HG03060 (cell line): ENCODE measurements around the gene CD69.
"Not testable (repeated sequence)": the region's sequence is repeated elsewhere in the genome, so short reads cannot be mapped to it uniquely, and the experiment has no call there.

Source experiments
- ATAC-seq: cut with Tn5 transposase; IDR thresholded peaks from one replicate; pipeline ENCODE4 v1.9.1; 2021; ENCODE audit warnings: low read depth, moderate number of reproducible peaks; ENCODE audit not compliant: unreplicated experiment

CD69 gene

DNA sequence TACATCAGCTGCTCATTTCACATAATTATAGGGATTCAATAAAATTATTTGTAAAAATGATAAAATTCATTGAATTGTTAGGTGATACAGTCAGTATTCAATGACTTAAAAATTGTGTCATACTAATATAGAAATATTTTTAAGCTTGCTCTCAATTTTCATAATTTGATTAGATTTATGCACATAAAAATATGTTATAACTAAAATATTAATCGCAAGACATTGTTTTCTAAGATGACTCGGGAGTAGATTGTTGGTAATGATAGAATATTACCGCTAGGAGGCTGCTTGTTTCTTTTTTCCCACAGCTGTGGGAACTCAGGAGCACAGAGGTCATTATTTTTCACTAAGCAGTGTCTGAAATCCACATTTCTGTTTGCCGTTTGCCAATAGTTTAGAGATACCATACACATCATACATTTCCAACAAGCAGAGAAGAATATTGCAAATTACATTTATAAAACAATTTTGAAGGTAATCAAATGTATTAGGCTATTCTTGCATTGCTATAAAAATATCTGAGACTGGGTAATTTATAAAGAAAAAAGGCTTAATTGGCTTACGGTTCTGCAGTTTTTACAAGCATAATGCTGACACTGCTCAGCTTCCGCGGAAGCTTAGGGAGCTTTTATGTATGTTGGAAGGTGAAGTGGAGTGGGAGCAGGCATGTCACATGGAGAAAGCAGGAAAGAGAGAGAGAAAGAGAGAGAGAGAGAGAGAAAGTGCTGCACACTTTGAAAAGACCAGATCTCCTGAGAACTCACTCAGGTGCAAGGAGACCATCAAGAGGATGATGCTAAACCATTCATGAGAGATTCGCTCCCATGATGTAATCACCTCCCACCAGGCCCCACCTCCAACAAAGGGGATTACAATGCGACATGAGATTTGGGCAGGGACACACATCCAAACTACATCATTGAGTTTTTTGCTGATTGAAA, 9.2 kb downstream of the CD69 start:
- no peak for ATAC-seq

DNA sequence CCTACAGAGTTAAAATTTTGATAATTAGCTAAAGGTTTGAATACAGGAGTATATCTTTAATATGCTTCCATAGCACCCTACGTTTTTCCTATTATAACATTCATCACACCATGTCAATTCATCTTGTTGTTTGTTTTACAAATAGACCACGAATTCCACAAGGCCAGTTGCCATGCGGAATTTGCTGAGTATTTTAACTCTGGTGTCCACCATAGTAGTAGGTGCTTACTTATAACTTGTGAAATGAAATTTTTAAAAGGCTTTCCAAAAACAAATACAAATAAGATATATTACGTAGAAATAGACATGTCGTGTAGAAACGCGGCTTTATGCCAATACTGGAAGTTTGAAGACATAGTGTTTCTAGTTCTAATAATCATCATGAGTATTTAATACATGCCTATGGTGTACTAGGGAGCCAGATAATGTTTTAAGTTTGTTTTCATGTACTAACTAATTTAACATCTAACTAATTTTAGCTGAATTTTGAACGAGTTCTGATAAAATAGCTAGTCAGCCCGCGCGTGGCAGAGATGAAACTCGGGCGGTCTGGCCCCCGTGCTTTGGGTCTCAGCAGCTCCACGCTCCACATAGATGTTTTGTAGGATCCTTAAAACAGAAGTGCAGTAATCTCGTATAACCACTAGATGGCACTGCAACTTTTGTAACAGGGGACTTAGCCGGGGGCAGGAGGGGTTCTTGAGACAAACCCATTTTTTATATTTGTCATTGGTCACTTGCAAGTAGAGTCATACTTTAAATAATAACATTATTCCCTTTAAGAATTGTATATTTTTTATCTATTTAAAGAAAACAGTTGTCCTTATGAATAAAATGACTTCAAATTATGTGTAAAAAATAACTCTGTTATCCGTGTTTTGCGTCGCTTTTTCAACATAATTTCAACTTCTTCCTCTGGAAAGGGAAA, 10.2 kb downstream of the CD69 start:
- ATAC-seq = peak; percentile 32

GRCh38 chr12:9749640-9750039, 11.1 kb downstream of the CD69 start:
- ATAC-seq = no peak

DNA sequence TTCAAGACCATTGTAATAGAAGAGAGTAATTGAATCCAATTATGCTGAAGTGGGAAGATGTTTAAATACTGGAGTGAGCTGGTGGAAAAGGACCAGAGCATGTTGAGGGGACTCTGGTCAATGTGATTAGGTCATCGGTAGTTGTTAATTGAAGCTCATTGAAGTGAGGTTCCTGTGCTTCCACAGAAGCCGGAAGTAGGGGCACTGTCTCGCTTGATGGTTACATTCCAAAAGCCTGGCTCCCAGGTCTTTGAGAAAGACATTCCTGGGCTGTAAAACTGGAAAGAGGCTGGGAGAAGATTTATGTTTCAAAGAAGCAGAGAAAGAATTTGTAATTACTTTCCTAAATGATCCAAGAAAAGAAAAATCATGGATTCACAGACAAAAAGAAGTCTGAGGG, 15.5 kb downstream of the CD69 start:
- ATAC-seq = no peak

- no peak for ATAC-seq
These were observed 18.0 kb downstream of the CD69 start for GRCh38 chr12:9742661-9743060.

DNA sequence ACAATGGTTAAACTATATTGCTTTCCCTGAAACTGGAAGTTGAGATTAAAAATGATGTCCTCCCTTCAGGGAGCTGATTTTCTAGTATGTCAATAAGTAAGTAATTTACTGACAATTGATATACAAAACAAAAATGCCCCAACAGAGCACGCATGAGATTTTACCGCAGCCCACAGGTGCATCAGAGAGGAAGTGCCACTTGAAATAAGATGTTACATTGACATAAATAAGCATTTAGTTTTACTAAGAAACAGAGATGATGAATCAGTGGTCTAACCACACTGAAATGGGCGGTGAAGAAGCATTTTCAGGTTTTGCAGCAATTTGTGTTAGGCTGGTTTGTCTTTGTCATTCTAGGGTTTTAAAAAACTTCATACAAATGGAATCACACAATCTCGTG, 19.0 kb downstream of the CD69 start:
- ATAC-seq = peak; percentile 71

- ATAC-seq = no peak
These were observed 20.5 kb downstream of the CD69 start for GRCh38 chr12:9740106-9740750.

GRCh38 chr12:9739404-9740105, 21.1 kb downstream of the CD69 start:
- ATAC-seq = not testable (repeated sequence)

DNA sequence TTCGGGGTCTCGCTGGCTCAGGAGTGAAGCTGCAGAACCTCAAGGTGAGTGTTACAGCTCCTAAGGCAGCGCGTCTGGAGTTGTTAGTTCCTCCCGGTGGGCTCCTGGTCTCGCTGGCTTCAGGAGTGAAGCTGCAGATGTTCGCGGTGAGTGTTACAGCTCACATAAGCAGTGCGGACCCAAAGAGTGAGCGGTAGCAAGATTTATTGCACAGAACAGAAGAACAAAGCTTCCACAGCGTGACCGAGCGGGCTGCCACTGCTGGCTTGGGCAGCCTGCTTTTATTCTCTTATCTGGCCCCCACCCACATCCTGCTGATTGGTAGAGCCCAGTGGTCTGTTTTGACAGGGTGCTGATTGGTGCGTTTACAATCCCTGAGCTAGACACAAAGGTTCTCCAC, 21.8 kb downstream of the CD69 start:
- ATAC-seq = not testable (repeated sequence)

DNA sequence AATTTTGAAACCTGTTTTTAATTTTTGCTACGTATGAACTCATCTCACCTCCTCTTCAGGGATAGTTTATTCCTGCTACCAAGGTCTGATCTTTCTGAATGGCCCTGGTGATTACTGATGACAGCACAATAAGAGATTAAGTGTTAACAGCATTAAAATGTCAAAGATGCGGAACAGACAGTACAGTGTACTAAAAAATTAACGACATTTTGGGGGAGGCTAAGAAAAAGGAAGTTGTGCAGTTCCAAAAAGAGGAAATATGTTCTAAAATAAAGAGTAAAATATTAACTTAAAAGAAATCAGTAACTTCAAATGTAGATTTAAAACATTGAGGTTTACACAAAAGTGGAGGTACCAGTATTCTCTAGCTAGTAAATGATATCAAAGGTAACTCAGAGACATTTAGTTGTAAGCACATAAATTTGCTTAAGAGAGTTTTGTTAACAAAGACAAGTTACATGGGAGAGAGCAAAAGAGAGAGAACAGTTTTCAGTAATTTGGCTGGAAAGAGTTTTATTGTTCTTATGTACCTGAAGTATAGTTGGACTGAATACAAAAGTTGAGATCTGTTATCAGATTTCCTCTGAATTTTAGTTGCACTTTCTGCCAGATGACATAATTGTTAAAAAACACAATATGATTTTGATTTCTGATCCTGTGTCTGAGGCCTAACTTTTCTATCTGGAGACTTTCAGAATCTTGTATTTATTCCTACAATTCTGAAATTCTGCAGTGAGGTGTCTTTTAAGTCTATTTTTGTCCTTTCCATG, 23.6 kb downstream of the CD69 start:
- ATAC-seq = no peak

DNA sequence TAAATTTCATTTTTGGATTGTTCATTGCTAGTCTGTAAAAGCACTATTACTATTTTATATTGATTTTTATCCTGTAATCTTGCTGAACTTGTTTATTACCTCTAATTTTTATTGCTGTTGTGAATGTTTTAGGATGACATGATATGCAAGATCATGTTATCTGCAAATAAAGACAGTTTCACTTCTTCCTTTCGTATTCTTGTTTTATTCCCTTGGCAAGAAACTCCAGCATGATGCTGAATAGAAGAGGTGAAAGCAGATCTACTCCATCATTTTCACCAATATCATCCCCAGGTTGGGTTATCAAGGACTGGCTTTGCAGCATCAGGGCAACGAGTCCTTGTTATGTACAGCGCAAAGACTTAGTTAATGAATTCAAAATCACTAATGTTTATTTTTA, 25.1 kb downstream of the CD69 start:
- ATAC-seq = no peak

GRCh38 chr12:9732921-9733461, 27.7 kb downstream of the CD69 start, which contains the start of gene CLECL1:
Gene CLECL1, minus strand, starts transcription at chr12:9733097.
- ATAC-seq = no peak

GRCh38 chr12:9731797-9732196, 28.9 kb downstream of the CD69 start:
- no peak for ATAC-seq

DNA sequence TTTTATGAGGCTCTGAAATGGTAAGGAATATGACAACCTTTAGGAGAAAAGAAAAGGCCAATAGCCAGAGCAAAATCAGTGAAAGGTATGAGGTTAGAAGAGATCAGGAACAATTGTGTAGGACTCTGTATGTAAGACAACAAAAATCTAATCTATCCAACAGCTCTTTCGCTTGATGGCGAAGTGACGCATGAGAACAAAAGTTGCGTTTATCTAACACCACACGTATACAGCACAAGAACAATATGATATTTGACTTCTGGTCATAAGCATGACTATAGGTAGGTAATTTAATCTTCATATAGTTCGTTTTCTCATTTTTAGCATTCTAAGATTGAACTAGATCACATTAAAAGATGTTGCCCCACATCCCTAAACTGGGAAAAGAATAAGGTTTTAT, 29.3 kb downstream of the CD69 start:
- no peak for ATAC-seq

DNA sequence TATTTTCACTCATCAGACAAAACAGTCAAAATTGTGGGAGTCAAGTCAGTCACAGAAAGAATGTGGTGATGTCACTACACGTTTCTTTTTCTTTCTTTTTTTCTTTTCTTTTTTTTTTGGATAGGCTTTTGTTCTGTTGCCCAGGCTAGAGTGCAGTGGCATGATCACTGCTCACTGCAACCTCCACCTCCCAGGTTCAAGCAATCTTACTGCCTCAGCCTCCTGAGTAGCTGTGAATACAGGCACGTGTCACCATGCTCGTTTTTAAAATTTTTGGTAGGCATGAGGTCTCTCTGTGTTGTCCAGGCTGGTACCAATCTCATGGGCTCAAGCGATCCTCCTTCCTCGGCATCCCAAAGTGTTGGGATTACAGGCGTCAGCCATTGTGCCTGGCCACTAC, 30.1 kb downstream of the CD69 start:
- no peak for ATAC-seq

DNA sequence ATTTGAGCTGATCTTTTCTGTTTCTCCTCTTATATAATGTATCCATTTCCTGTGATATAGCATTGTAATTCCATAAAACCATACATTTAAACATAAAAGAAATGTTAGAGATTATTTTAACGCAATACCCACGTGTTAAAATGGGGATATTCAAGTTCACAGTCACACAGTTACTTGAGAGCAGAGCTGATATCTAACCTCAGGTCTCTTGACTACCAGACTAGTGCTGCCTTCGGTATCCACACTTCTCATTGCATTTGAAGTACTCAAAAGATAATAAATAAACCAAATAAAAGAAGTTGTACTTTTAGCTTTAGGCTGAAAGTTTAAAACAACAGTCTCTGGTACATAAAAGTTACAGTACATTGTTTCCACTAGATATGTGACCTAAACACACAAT, 30.7 kb downstream of the CD69 start:
- ATAC-seq = no peak

- ATAC-seq = no peak
These were observed 31.6 kb downstream of the CD69 start for GRCh38 chr12:9729082-9729481.

- ATAC-seq = no peak
These were observed 32.9 kb downstream of the CD69 start for GRCh38 chr12:9727813-9728212.

DNA sequence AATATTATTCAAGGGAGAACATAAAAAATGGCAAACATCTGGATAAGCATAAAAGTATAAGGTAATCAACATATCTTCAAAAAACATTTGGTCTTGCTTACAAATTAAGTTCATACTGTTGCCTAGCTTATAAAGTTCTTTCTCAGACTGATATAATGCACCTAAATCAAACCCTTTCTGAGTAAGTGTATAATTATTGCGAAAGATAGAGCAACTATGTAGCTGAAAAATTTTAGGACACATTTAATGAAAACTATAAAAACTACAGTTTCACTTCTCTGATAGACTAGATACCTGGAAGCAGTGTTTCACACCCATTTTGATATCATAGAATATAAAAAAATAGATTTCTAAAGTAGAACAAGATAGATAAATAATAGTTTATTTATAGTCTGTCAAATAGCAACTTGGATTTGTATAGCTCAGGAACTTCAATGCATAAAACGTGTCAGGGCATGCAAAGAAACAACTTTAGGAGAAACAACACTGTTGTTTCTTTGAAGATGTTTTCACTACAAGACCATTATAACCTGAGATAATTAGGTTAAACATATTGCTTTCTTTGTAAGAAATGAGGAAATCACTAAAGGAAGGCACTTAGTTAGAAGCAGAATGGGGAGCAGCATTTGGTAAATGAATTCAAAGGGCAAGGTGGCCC, 35.4 kb downstream of the CD69 start:
- no peak for ATAC-seq
